GM21528 (cell line): Measurements from ENCODE around the gene PSD2.

Experiments
- ATAC-seq: cut with Tn5 transposase; IDR thresholded peaks from one replicate; pipeline ENCODE4 v1.9.1; 2021; ENCODE audit warnings: mild to moderate bottlenecking, moderate library complexity; ENCODE audit not compliant: unreplicated experiment, low FRiP score

PSD2 gene

GRCh38 chr5:139795074-139796001 is at the start of gene PSD2:
Gene PSD2, plus strand, starts transcription at chr5:139795808. Its CDS starts 13,633 bp downstream, at chr5:139809441.
- no peak for ATAC-seq

DNA sequence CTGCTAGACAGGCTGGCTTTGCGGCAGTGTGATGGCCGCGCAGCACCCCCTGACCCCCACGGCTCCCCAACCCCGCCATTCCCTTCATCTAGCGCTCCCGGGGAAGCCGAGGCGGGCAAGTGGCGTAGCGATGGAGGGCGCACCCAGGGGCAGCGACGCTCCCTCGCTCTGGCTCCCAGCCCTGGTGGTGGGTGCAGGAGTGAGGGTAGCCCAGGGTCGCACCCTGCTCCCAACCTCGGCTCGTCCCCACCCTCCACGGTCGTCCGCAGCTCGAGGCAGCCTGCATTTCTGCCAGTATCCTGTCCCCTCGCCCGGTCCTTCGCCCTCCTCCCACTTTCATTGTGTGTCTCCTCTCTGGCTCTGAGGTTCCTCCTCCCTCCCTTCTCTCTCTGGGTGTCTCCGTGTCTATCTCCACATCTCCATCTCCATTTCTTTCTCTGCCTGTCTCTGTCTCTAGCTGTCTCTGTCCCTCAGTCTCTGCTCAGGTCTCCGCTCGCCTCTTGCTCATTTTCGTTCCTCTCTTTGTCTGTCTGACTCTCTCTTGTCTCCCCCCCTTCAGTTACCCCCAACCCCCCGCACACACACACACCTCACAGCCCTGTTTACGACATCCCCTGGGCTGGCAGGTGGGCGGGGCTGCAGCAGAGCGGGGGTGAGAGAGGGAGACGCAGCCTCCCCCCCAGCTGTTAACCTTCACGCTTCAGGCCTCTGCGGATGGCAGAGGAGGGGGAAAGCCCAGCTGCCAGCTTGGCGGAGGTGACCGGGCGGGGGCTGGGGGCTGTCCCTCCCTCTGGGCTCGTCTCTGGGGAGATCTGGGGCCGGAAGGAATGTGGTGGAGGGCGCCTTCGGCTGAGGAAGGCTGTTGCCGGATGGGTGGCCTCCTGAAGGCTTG is 48.7 kb upstream of the PSD2 start:
- ATAC-seq: peak; percentile 38

- ATAC-seq: peak; percentile 33
Measured at GRCh38 chr5:139747583-139748504, 47.8 kb upstream of the PSD2 start.

DNA sequence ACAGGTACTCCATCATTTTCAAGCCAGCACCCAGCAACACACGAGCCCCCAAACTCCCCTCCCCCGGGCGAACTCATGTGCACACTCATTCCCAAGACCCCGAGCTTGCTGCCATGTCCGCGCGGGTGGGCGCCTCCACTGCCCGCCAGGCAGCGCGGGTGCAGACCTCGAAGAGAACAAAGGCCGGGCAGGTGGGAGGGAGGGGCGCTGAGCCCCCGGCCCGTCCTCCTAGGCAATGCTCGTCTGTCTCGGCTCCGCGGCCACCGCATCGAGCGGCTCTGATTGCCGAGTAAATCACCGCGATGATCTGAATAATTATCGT is 47.1 kb upstream of the PSD2 start:
- no peak for ATAC-seq

- ATAC-seq: no peak
Measured at GRCh38 chr5:139749242-139749641, 46.4 kb upstream of the PSD2 start.

- ATAC-seq: no peak
Measured at GRCh38 chr5:139751236-139751635, 44.4 kb upstream of the PSD2 start.

DNA sequence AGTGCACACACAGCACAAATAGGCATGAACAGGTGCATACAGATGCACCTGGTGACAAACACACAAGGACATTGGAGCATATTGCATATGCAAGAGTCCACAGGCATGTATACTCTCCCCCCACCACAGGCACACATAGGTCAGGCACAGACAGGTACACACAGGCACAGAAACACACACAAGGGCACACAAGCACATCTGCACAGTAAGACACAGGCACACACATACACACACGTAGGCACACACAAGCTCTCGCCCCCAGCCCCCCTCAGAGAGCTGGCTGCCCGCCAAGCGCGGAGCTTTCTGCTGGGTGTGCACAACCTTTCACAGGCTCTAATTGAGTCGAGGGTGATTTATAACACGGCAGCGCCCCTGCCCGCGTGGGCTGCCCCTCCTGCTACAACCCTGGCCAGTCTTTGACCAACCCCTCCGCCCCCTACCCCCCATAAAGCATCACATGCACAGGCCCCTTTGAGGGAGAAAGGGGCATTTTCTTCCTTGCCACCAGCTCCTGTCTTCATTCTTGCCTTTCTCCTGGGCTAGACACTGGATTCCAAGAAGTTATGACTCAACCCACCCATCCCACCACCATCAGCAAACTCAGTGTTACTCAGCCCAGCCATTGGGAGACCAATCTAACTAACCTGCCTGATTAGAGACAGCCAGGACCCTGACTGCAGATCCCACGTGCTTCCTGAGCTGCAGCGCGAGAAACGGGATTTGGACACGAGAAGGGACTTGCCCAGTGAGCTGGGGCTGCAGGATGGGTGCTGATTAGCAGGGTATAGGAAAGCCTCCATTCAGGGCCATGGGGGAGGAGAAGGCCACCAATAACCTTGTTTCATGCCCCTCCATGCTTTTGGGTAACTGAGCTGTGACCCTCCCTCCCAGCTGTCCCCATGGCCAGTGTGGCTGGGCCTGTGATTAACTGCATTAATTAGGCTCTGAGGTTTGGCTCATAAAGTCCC is 42.8 kb upstream of the PSD2 start:
- ATAC-seq: no peak

DNA sequence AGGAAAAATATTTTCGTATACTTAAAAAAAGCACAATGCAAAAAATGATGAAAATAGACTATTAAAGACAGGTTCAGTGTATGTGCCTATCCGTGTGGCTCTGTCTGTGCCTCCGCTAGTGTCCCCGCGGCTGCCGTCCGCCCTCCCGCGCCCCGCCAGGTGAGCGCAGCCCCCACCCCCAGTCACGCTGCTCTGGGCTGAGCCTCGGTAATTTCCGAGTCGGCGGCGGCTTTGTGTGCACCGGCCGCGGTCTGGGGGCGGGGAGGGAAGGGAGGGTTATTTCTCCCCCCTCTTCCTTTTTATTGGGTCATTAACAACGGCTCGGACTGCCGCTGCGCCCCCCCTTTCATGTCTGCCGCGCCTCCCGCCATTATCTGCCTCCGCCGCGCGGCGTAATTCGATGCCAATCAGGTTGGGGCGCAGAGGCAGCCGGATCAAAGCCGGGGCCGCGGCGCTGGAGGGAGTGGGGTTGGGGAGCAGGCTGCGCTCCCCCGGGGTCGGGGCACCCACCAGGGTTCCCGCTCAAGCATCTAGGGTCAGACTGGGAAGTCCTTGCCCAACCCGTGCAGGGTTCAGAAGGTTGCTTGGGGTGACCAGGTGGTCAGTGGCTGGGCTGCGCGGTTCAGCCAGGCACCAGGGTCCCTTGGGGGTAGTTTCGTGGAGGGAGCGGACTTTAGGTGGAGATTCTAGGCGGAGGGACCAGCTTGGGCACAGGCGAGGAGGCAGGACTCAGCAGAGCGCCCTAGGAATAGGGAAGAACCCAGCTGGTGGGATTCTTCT is 39.5 kb upstream of the PSD2 start:
- no peak for ATAC-seq

DNA sequence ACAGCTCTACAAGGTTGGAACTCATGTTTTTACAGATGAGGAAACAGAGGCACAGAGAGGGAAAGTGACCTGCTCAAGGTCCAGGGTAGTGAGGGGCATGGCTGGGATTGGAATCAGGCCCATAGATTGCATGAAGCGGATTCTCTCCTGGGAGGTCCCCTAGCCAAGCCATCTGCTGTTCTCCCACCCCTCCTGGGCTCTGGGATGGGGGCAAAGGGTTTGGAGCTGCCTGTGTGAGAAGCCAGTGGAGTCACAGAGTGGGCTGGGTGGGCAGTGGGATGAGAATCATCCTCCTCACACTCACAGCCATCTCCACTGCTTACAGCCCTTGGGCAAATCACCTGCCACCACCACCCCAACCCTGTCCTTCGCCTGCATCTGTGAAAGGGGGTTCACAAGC is 38.6 kb upstream of the PSD2 start:
- no peak for ATAC-seq

DNA sequence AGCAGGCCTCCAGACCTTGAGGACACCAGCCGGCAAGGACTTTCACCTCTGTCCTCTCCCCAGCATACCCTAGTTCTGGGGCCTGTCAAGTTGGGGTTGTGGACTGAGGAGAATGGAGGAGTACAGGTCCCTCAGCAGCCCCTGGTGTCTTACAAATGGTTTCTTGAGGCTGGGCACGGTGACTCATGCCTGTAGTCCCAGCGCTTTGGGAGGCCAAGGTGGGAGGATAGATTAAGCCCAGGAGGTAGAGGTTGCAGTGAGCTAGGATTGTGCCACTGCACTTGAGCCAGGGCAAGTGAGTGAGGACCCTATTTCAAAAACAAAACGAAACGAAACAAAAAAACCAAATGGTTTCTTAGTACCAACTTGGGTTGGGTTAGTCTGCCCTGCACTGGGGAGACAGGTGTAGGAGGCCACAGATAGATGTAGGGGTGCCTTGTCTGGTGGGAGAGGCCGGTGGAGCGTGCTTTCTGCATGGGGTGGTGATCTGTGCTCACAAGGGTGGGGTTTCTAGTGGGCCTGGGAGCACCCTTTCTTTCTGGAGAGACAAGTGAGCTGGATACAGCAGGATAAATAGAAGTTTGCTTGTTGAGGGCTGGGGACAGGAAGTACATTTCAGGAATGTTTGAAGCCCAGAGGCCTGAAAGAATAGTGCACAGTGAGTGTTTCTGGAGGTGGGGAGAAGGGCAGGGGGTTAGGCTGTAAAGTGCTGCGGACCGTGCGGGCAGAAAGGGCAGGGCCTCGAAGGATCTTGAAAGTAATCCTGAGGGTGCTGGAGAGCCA is 37.7 kb upstream of the PSD2 start:
- no peak for ATAC-seq

GRCh38 chr5:139758510-139759075 is 37.0 kb upstream of the PSD2 start:
- no peak for ATAC-seq

- ATAC-seq: no peak
Measured at GRCh38 chr5:139759219-139759721, 36.3 kb upstream of the PSD2 start.

- no peak for ATAC-seq
Measured at GRCh38 chr5:139760066-139761056, 35.2 kb upstream of the PSD2 start.

DNA sequence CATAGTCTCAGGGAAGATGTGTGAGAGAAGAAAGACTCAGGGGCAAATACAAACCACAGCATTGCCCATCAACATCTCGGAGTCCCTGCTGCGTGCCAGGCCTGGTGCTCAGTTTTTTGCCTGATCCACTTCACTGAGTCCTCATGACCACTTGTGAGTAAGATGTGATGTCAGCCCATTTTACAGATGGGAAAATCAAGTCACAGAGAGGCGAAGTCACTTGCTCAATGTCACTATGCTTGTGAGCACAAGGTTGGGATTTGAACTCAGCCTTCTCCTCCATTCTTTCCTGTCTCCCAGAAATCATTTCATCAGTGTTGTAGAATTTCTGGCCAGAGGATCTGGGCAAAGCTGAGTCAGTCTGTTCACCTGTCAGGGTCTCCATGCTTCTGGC is 34.6 kb upstream of the PSD2 start:
- no peak for ATAC-seq

GRCh38 chr5:139761501-139761900 is 34.1 kb upstream of the PSD2 start:
- no peak for ATAC-seq

DNA sequence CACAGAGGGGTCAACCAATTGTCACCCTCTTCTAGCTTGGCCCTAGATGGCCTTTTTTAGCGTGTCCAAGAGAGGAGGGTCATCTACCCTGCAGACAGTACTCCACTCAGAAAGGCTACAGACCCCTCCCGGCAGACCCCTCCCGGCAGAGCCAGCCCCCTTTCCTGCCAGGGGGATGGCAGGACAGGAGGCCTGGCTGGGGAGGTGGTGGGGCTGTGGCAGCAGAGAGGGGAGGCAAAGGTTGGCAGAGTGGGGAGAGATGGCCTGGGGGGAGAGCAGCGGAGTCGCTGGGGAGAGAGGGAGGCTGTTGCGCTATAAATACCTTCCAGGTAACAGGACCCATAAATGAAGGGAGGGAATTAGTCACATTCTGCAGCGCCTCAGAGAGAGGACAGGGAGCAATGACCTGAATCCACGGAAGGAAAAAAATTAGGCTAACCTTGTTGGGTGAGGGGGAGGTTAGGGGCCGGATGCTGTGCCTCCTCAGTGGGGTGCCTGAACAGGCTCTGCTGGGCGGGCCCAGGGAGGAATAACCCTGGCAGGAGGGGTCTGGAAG is 32.9 kb upstream of the PSD2 start:
- ATAC-seq: no peak
